Measurements from ENCODE around the gene ZNRF2.

ZNRF2 gene

DNA sequence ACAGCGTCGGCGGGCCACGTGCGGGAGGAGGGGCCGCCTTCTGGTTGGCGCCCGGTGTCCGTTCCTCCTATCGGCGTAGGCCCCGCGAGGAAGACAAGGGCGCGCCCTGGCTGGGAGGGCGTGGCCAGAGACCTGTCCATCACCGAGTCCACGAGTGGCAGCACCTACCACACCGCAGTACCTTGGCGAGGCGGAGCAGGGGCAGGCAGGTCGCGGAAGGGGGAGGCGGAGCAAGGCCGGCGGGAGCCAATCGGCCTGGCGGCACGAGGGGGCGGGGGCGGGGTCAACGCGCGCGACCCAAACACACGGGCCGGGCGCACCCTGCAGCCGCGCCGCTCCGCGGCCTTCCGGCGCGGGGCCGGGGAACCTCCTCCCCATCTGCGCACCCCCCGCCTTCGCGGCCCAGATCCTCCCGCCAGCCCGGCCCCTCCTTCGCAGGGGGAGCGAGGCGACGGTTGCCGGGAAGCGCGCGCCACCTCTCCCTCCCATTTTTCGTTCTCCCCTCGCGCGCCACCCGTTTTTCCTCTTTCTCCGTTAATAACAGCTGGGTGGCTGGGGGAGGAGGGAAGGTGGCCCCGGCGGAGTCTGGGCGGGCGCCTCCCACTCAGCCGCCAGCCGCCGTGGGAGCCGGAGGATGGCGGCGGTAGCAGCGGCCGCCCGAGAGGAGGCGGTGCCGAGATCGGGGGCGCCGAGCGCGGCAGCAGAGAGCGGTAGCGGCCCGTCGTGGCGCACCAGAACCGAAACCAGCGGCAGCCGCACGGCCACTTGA lies at the start of gene ZNRF2:
Gene ZNRF2, plus strand, starts transcription at position 300 of the 769 bp plus-strand sequence. CDS start 761 bp downstream, outside the sequence.
- POLR2A ChIA-PET = interaction anchor here (0.7 kb wide), 1 partner anchor 64 kb away, joined by 3 read pairs; no protein-coding TSS in a partner anchor
- TF ChIP-seq L3MBTL2 (conservative IDR thresholded peaks at IDR 0.05) (peak; percentile 96), FOXA1 (IDR thresholded peaks at IDR 0.05) (no peak), TARDBP (IDR thresholded peaks at IDR 0.05) (peak; percentile 70; the same call in 1 of the 2 replicates), SP1 (IDR thresholded peaks at IDR 0.05) (no peak)
- TF ChIP-seq, protein P1, sequence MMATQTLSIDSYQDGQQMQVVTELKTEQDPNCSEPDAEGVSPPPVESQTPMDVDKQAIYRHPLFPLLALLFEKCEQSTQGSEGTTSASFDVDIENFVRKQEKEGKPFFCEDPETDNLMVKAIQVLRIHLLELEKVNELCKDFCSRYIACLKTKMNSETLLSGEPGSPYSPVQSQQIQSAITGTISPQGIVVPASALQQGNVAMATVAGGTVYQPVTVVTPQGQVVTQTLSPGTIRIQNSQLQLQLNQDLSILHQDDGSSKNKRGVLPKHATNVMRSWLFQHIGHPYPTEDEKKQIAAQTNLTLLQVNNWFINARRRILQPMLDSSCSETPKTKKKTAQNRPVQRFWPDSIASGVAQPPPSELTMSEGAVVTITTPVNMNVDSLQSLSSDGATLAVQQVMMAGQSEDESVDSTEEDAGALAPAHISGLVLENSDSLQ (IDR thresholded peaks at IDR 0.05) = peak; percentile 98
- DNase-seq (ENCODE audit: extremely low spot score) = peak; percentile 96
- CTCF ChIA-PET = interaction anchor here (1.7 kb wide), 1 partner anchor 9 kb away, joined by 4 read pairs; no protein-coding TSS in a partner anchor

DNA sequence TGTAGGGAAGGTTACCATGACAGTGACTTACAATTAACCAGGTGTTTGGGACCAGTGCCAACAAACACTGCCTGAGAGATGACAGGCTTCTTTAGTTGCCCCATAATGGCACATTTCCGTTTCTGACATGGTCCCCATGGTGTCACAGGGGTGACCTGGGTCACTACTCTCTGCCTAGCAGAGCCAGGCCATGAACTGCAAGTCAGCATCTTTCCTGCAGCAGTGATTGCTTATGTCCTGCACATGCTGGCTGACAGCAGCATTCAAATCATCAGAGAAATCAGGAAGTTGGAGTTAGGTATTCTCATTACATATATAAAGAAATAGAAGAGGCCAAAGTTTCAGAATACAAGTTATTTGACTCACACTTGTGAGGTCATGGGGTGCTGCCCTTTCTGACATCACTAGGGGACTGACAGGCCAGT lies 47.1 kb upstream of the ZNRF2 start:
- no peak for DNase-seq (ENCODE audit: extremely low spot score)
- TF ChIP-seq ZNF384 (IDR thresholded peaks at IDR 0.05) = no peak
- TF ChIP-seq FOXM1 (IDR thresholded peaks at IDR 0.05; ENCODE audit: borderline replicate concordance) = no peak
- TF ChIP-seq CTBP1 (IDR thresholded peaks at IDR 0.05; ENCODE audit: borderline replicate concordance) = no peak
- TF ChIP-seq FOXA1 (IDR thresholded peaks at IDR 0.05) = no peak
- no peak for TF ChIP-seq FOXK2 (IDR thresholded peaks at IDR 0.05)
- no peak for TF ChIP-seq ELF4 (IDR thresholded peaks at IDR 0.05)
- TF ChIP-seq LEF1 (IDR thresholded peaks at IDR 0.05; ENCODE audit: borderline replicate concordance) = no peak
- TF ChIP-seq HDGF (IDR thresholded peaks at IDR 0.05; ENCODE audit: borderline replicate concordance) = no peak
- no peak for TF ChIP-seq BHLHE40 (IDR thresholded peaks at IDR 0.05; ENCODE audit: borderline replicate concordance)
- TF ChIP-seq, protein P1 (IDR thresholded peaks at IDR 0.05) = no peak
- TF ChIP-seq SP1 (IDR thresholded peaks at IDR 0.05) = no peak
- no peak for TF ChIP-seq ARNT (IDR thresholded peaks at IDR 0.05)
- no peak for TF ChIP-seq NFRKB (IDR thresholded peaks at IDR 0.05)
- TF ChIP-seq TARDBP (IDR thresholded peaks at IDR 0.05) = no peak
- TF ChIP-seq SUZ12 (IDR thresholded peaks at IDR 0.05) = no peak
- ChIA-PET CTCF (no interaction called here), POLR2A (no interaction called here)

GRCh38 chr7:30238721-30239441 lies 45.5 kb upstream of the ZNRF2 start:
- TF ChIP-seq HDGF (IDR thresholded peaks at IDR 0.05; ENCODE audit: borderline replicate concordance) = no peak
- TF ChIP-seq BHLHE40 (IDR thresholded peaks at IDR 0.05; ENCODE audit: borderline replicate concordance) = no peak
- TF ChIP-seq ZNF384 (IDR thresholded peaks at IDR 0.05) = peak; percentile 46; the same call in 1 of the 2 replicates
- TF ChIP-seq FOXK2 (IDR thresholded peaks at IDR 0.05) = no peak
- CTCF ChIA-PET = no interaction called here
- POLR2A ChIA-PET = no interaction called here
- no peak for DNase-seq (ENCODE audit: extremely low spot score)

DNA sequence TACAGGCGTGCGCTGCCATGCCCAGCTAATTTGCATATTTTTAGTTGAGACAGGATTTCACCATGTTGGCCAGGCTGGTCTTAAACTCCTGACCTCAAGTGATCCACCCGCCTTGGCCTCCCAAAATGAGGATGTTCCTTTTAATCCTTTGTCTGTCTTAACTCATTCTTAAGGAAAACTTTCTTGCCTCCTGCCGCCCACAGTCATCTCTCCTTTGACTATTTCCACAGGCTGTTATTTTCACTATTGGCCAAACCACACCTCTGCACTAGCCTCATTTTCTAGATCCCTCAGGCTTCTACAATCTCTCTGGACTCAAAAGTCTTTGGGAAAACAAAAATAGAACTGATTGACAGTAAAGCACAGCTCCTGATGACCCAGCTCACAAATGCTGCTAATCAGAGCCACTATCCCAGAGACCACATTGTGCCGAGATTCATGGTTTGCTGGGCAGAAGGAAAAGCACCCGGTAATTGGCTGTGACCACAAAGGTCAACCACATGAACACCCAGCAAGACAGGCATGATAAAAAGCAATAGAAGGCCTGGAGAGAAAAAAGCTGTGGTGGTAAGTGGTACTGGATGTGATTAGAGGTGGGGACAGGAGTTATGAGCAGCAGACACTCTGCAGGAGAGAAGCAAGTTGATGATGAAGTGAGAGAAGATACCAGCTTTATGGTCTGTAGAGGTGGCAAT lies 44.1 kb upstream of the ZNRF2 start:
- POLR2A ChIA-PET = no interaction called here
- CTCF ChIA-PET = no interaction called here
- no peak for DNase-seq (ENCODE audit: extremely low spot score)
- no peak for TF ChIP-seq ARNT (IDR thresholded peaks at IDR 0.05)
- TF ChIP-seq CTBP1 (IDR thresholded peaks at IDR 0.05; ENCODE audit: borderline replicate concordance) = no peak
- TF ChIP-seq L3MBTL2 (conservative IDR thresholded peaks at IDR 0.05) = no peak
- no peak for TF ChIP-seq LEF1 (IDR thresholded peaks at IDR 0.05; ENCODE audit: borderline replicate concordance)
- no peak for TF ChIP-seq SUZ12 (IDR thresholded peaks at IDR 0.05)
- no peak for TF ChIP-seq FOXA1 (IDR thresholded peaks at IDR 0.05)
- no peak for TF ChIP-seq BHLHE40 (IDR thresholded peaks at IDR 0.05; ENCODE audit: borderline replicate concordance)
- no peak for TF ChIP-seq NFRKB (IDR thresholded peaks at IDR 0.05)
- no peak for TF ChIP-seq ELF4 (IDR thresholded peaks at IDR 0.05)
- TF ChIP-seq HDGF (IDR thresholded peaks at IDR 0.05; ENCODE audit: borderline replicate concordance) = no peak
- TF ChIP-seq FOXK2 (IDR thresholded peaks at IDR 0.05) = no peak
- TF ChIP-seq FOXM1 (IDR thresholded peaks at IDR 0.05; ENCODE audit: borderline replicate concordance) = no peak
- TF ChIP-seq TARDBP (IDR thresholded peaks at IDR 0.05) = no peak
- no peak for TF ChIP-seq SP1 (IDR thresholded peaks at IDR 0.05)
- TF ChIP-seq, protein P1 (IDR thresholded peaks at IDR 0.05) = no peak

DNA sequence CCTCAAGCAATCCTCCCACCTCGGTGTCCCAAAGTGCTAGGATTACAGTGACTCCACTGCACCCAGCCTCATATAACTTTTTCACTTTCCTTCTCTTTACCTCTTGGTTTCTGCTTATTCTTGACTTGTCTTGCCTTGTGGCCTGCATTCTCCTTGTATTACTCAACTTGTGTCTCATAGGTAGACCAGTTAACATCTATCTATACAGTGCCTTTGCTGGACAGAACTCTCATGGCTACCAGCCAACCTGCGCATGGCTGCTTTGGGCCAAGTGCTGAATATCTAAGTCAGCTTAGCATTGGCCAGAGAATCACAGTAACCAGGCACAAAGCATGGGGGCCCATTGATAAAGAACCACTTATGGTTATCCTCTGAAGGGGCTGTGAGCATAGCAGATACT lies 42.6 kb upstream of the ZNRF2 start:
- TF ChIP-seq BHLHE40 (IDR thresholded peaks at IDR 0.05; ENCODE audit: borderline replicate concordance) (no peak), ARNT (IDR thresholded peaks at IDR 0.05) (no peak)
- POLR2A ChIA-PET = no interaction called here
- CTCF ChIA-PET = no interaction called here
- DNase-seq (ENCODE audit: extremely low spot score) = no peak

DNA sequence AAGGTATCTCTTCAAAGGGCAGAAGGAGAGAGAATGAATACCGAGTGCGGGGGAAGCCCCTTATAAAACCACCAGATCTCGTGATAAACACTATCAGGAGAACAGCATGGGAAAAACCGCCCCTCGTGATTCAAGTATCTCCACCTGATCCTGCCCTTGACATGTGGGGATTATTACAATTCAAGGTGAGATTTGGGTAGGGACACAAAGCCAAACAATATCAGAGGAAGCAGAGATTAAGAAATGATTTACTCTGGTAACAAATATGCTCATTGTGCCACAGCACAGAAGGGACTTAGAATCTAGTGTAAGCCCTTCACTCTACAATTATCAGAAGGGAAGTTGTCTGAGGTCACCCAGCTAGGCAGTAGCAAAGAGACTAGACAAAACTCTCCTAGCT lies 40.1 kb upstream of the ZNRF2 start:
- TF ChIP-seq, protein P1 (IDR thresholded peaks at IDR 0.05) = no peak
- no peak for TF ChIP-seq LEF1 (IDR thresholded peaks at IDR 0.05; ENCODE audit: borderline replicate concordance)
- no peak for TF ChIP-seq NFRKB (IDR thresholded peaks at IDR 0.05)
- DNase-seq (ENCODE audit: extremely low spot score) = no peak
- POLR2A ChIA-PET = no interaction called here
- CTCF ChIA-PET = no interaction called here
